Stimulated activated CD4-positive, alpha-beta T cell treated with anti-CD3 and anti-CD28 coated beads, Interleukin-12 subunit alpha, Interleukin-12 subunit beta, amount 100 ng/mL, for 24 hours (primary cell): ENCODE measurements around the gene GGN.

Experiments
- DNase-seq, 2 experiments: peaks; one replicate each; pipeline ENCODE4 v3.0.0-alpha.2; 2020; ENCODE audit warnings: low read depth in 2 of 2

GGN gene

DNA sequence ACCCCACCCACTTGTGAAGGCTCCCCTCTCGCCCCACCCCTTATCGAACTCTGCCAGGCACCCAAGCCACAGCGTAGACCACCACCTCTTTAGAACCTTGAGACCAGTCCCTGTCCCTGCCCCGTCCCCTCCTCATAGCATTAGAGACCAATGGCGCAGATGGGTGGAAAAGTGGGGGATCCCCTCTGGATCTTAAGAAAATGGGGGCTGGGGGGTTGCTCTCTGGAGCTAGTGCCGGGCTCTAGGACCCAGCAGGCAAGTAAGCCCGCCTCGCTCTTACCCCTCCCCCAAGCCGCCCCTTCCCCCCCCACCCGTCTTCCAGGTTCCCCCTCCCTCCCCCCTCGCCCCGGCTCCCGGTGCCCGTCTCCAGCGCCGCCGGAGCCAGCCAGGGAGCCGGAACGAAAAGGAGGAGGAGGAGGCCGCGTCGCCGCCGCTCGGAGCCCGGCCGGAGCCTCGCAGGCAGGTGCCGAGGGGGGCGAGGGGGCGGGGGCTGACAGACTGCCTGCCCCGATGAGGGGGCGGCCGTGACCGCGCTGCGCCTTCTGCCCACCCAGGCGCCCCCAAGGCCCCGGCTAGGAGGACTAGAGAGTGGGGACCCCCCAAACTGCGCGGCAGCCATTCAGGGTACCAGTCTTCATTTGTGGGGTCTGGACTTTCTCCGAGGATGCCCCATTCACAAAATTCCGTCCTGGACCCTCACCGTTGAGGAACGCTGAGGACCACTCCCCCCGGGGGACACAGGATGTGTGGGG is 691 bp upstream of the GGN start, which contains the start of gene SPRED3:
TSS of gene SPRED3 (plus strand) at position 349 of the 752 bp plus-strand sequence. CDS start 1,606 bp downstream, outside the sequence.
- DNase-seq = no peak

- no peak for DNase-seq
Measured at GRCh38 chr19:38386971-38387549, 774 bp downstream of the GGN start.

- no peak for DNase-seq
Measured at GRCh38 chr19:38386300-38386970, 1.4 kb downstream of the GGN start.

- DNase-seq = no peak
Measured at GRCh38 chr19:38385804-38386257, 2.0 kb downstream of the GGN start.

GRCh38 chr19:38385057-38385803 is 2.6 kb downstream of the GGN start:
- no peak for DNase-seq

DNA sequence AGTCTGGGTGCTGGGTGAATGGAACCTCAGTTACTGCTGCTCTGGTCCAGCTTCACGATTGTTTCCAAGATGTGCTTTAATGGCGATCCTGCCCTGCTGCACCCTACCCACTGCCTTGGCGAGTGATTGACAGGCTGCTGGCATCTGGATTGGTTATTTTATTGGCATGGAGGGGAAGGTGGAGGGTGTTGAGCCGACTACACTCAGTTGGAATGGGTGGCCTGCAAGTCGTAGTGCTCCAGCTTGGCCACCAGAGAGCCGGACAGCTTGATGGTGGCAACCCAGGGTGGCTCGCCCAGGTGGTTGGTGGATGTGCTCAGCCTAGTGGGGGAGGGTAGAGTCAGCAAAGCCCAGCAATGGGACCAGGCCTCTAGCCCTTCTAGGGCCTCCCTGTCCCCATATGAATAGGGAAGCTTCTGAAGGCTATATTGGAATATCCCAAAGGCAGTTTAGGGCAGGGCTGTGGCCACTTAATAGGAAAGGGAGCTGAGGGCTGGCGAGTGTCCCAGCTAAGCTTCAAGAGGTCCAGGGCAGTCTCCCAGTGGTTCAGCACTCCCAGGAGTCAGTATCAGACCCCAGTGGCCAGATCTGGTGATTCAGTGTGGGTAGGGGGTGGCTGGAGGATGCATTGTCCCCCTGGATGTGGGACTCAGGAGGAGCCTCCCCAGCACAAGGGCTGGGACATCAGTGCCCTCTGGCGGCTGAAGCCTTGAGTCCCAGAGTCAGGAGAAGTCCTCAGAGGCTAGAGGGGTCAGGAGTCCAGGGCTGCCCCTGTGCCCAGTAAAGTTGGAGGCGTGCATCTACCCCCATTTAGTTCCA is 3.4 kb downstream of the GGN start:
- no peak for DNase-seq

GRCh38 chr19:38383743-38384142 is 4.1 kb downstream of the GGN start:
- DNase-seq = no peak

GRCh38 chr19:38383184-38383583 is 4.7 kb downstream of the GGN start:
- no peak for DNase-seq

DNA sequence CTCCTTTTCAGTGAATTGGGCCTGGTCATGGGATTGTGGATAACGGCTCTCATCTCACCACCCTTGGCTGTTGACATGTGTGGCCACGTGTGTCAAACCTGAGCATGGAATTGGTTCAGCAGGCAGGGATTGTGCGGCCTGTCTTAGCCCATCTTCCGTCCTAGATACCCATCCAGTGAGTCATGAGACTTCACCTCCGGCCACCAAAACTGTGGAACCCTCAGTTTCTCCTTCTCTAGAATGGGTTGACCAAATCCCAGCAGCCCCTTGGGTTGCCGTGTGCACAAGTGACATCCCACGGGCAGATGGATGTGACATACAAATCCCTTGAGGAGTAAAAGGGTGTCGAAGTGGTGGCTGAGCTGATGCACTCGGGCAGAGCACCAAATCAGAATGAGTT is 6.7 kb downstream of the GGN start:
- no peak for DNase-seq

DNA sequence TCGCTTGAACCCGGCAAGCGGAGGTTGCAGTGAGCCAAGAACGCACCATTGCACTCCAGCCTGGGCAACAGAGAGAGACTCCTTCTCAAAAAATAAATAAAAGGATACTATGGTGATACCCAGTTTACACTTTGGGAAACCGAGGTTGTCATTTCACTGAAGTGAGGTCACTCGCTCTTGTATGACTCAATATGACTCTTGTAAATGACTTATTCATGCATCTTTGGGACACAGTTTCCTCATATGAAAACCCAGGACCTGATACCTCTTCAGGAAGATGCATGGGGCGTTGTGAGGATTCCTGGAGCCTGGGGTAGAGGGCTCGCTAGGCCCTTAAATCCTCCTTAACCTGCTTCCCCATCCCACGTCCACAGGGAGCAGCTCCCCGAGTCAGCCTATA is 9.0 kb downstream of the GGN start:
- no peak for DNase-seq

DNA sequence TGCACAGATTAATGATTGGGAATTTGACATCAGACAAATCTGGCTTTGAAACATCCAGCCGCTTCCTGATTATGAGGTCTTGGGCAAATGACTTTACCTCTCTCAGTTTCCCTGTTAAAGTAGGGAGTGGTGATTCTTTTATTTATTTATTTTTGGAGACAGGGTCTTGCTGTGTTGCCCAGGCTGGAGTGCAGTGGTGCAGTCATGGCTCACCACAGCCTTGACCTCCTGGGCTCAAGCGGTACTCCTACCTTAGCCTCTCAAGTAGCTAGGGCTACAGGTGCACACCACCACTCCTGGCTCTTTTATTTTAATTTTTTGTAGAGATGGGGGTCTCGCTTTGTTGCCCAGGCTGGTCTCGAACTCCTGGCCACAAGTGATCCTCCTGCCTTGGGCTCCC is 10.8 kb downstream of the GGN start:
- no peak for DNase-seq

- DNase-seq = no peak
Measured at GRCh38 chr19:38376576-38376975, 11.3 kb downstream of the GGN start.

- no peak for DNase-seq
Measured at GRCh38 chr19:38375748-38376147, 12.1 kb downstream of the GGN start.

GRCh38 chr19:38375098-38375493 is 12.7 kb downstream of the GGN start:
- DNase-seq = no peak

- DNase-seq = peak; percentile 95 to 97
Measured at GRCh38 chr19:38374332-38375097, 13.3 kb downstream of the GGN start, which contains the start of gene PSMD8. PSMD8 (plus strand) TSS chr19:38374571; CDS start chr19:38374602, 31 bp downstream.

DNA sequence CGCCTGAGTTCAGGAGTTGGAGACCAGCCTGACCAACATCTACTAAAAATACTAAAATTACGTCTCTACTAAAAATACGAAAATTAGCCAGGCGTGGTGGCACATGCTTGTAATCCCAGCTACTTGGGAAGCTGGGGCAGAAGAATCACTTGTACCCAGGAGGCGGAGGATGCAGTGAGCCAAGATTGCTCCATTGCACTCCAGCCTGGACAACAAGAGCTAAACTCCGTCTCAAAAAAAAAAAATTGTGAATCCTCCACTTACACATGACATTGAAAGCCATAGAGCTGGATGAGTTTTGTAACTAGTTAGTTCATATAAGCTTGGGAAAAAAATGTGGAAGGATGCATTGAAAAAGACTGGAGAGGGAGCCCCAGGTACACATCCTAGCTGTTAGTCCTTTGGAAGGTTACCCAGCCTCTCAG is 13.9 kb downstream of the GGN start:
- DNase-seq = no peak

- DNase-seq = no peak
Measured at GRCh38 chr19:38371081-38371480, 16.8 kb downstream of the GGN start.

- DNase-seq = no peak
Measured at GRCh38 chr19:38370299-38370698, 17.5 kb downstream of the GGN start.

DNA sequence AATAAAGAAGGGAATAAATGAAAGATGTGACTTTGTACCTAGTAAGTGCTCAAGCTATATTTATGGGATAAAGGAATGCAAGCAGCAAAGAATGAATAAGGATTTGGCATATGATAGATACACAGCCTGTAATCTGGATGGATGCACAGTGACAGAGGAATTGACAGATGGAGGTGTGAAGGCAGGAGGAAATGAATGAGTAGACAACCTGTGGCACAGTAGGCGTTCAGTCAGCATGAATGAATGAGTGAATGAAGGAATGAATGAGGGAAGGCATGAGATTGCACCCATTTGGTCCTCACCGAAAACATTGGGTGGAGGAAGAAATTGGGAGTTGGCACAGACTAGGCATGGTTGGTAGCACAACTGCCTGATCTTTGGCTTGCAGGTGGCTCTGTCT is 18.2 kb downstream of the GGN start:
- DNase-seq = no peak

GRCh38 chr19:38367041-38367440 is 20.8 kb downstream of the GGN start:
- DNase-seq = no peak
